RWPE2 (cell line): ENCODE measurements around the gene MBTD1.
A peak's percentile ranks its signal among the peaks of the same experiment; 100 is the strongest.
"Not testable (repeated sequence)": the region's sequence is repeated elsewhere in the genome, so short reads cannot be mapped to it uniquely, and the experiment has no call there.

Source experiments
- ATAC-seq: fragments of 200-7000 bp; cut with Tn5 transposase; 3 replicates; pipeline ENCODE4 v1.9.1; 2021; ENCODE audit warnings: low read depth
- DNase-seq: peaks from one replicate; pipeline ENCODE4 v3.0.0-alpha.2; 2020; ENCODE audit warnings: low spot score
- H3K27ac ChIP-seq: fragments of 450-650 bp; 2 replicates; pipeline ENCODE4 v1.5.1; 2017; ENCODE audit warnings: mild to moderate bottlenecking; ENCODE audit not compliant: poor library complexity, severe bottlenecking
- H3K27me3 ChIP-seq: fragments of 250-450 bp; sonication (Bioruptor Pico); 2 replicates; pipeline ENCODE4 v1.5.1; 2021; ENCODE audit warnings: mild to moderate bottlenecking, moderate library complexity; ENCODE audit not compliant: insufficient read depth, poor library complexity, severe bottlenecking
- H3K36me3 ChIP-seq: fragments of 250-450 bp; sonication (Bioruptor Pico); 2 replicates; pipeline ENCODE4 v1.5.1; 2020; ENCODE audit warnings: low read depth, mild to moderate bottlenecking, moderate library complexity
- H3K4me1 ChIP-seq: fragments of 250-450 bp; sonication (Bioruptor Pico); 2 replicates; pipeline ENCODE4 v1.5.1; 2021; ENCODE audit warnings: mild to moderate bottlenecking, moderate library complexity; ENCODE audit not compliant: insufficient read depth, poor library complexity, severe bottlenecking
- H3K4me3 ChIP-seq: fragments of 250-450 bp; sonication (Bioruptor Pico); 2 replicates; pipeline ENCODE4 v1.5.1; 2021; ENCODE audit warnings: mild to moderate bottlenecking, moderate library complexity; ENCODE audit not compliant: severe bottlenecking
- H3K9me3 ChIP-seq: fragments of 250-450 bp; sonication (Bioruptor Pico); 2 replicates; pipeline ENCODE4 v1.5.1; 2021; ENCODE audit warnings: mild to moderate bottlenecking, moderate library complexity; ENCODE audit not compliant: severe bottlenecking
- TF ChIP-seq, protein P1 (sequence below): fragments of 450-650 bp; IDR thresholded peaks from one replicate; pipeline ENCODE4 v1.5.1; 2017; ENCODE audit warnings: mild to moderate bottlenecking, moderate library complexity; ENCODE audit not compliant: poor library complexity, severe bottlenecking

MBTD1 gene

GRCh38 chr17:51229889-51230288 is 30.0 kb downstream of the MBTD1 start:
- ATAC-seq = no peak

DNA sequence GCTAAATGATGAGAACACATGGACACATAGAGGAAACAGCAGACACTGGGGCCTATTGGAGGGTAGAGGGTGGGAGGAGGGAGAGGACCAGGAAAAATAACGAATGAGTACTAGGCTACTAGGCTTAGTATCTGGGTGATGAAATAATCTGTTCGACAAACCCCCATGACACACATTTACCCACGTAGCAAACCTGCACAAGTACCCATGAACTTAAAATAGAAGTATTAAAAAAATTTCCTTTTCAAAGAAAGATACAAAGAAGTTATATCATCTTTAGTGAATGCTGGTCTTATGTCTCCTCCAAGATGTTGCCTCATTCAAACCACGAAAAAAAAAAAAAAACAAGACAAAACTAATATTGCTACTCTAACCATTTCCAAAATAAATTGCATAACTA is 31.7 kb downstream of the MBTD1 start:
- H3K27ac ChIP-seq = peak overlapping the region; percentile 30
- H3K27me3 ChIP-seq = no peaks in the 10 kb centered on the region
- no peak for ATAC-seq
- H3K4me3 ChIP-seq = no peak overlapping the region
- H3K4me1 ChIP-seq = peaks cover 19% of the 10 kb centered on the region
- H3K9me3 ChIP-seq = no peaks in the 10 kb centered on the region
- H3K36me3 ChIP-seq = peaks cover 13% of the 10 kb centered on the region; the same call in 1 of the 2 replicates
- DNase-seq = no peak
- TF ChIP-seq, protein P1, sequence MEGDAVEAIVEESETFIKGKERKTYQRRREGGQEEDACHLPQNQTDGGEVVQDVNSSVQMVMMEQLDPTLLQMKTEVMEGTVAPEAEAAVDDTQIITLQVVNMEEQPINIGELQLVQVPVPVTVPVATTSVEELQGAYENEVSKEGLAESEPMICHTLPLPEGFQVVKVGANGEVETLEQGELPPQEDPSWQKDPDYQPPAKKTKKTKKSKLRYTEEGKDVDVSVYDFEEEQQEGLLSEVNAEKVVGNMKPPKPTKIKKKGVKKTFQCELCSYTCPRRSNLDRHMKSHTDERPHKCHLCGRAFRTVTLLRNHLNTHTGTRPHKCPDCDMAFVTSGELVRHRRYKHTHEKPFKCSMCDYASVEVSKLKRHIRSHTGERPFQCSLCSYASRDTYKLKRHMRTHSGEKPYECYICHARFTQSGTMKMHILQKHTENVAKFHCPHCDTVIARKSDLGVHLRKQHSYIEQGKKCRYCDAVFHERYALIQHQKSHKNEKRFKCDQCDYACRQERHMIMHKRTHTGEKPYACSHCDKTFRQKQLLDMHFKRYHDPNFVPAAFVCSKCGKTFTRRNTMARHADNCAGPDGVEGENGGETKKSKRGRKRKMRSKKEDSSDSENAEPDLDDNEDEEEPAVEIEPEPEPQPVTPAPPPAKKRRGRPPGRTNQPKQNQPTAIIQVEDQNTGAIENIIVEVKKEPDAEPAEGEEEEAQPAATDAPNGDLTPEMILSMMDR = no peak

More at GRCh38 chr17:51229889-51230288, 30.0 kb downstream of the MBTD1 start:
- 0 out of 2 replicates have a peak, but pooled peaks cover 3% of the 10 kb centered on the region for H3K36me3 ChIP-seq
- TF ChIP-seq, protein P1 = no peak
- no peak overlapping the region for H3K4me3 ChIP-seq
- no peaks in the 10 kb centered on the region for H3K9me3 ChIP-seq
- H3K27me3 ChIP-seq = no peaks in the 10 kb centered on the region
- no peak overlapping the region for H3K27ac ChIP-seq
- DNase-seq = no peak
- H3K4me1 ChIP-seq = peaks cover 17% of the 10 kb centered on the region

- not testable (repeated sequence) for DNase-seq, H3K27me3 ChIP-seq, ATAC-seq, H3K4me3 ChIP-seq, H3K9me3 ChIP-seq
- peaks cover 19% of the 10 kb centered on the region for H3K4me1 ChIP-seq
- H3K27ac ChIP-seq = peak overlapping the region; percentile 14
- peaks cover 32% of the 10 kb centered on the region for H3K36me3 ChIP-seq
Measured at GRCh38 chr17:51225523-51225922, 34.3 kb downstream of the MBTD1 start.

DNA sequence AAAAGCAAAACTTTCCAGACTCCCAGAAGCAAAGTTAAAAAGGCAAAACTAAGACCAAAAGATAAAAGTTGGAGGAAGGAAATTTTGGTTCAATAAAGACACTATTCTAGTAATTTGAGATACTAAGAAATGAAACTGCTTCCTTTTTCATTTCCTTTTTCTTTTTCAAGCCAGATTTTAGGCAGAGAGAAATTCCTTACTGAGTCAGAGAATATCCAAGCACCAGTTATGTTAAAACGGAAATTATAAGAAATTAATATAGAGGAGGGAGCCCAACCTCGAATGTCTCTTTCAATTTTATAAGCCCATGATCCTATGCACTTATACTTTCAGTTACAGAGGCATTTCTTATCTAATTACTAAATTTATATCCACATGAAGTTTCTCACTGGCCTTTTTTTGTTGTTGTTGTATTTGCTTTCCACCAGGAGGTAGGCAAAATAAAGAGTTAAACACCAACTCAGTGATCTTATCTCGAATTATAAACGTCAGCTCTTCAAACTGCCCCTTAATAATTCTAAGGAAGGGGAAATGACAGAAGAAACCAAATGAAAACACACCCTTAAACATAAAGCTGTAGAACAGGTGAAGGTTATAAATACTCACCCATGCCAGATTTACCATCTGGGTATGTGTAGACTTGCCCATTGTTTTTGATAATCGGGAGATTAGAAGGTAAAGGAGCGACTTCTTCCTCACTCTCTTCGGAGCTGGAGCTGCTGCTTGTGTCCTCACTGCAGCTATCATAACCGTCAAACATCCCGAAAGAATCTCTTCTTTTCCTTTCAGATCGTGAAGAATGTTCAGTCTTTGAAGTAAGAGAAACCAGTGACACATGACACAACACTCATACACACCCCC is 35.2 kb downstream of the MBTD1 start:
- no peak for DNase-seq
- peak overlapping the region; percentile 14 for H3K27ac ChIP-seq
- H3K36me3 ChIP-seq = peaks cover 41% of the 10 kb centered on the region

DNA sequence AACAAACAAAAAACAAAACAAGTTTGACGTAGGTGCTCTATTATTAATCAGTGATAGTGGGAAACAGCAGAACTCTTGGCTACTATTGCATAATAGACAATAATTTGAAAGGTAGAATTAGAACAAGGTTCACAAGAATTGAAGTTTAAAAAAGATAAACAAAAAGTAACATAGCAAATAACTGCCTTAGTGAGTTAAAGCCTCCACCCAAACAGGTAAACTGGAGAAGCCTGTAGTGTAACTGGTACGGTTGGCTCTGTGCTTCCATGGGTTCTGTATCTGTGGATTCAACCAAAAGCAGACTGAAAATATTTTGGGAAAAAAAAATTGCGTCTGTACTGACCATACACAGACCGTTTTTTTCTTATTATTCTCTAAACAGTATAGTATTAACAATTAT is 38.5 kb downstream of the MBTD1 start:
- peaks cover 6% of the 10 kb centered on the region for H3K4me1 ChIP-seq
- no peak for ATAC-seq

More for the DNA sequence above, 35.2 kb downstream of the MBTD1 start:
- ATAC-seq = no peak
- Histone ChIP-seq H3K9me3 (no peaks in the 10 kb centered on the region), H3K4me3 (no peak overlapping the region), H3K27me3 (no peaks in the 10 kb centered on the region), H3K4me1 (peaks cover 19% of the 10 kb centered on the region)
- TF ChIP-seq, protein P1 = no peak

More for the DNA sequence above, 38.5 kb downstream of the MBTD1 start:
- Histone ChIP-seq H3K9me3 (no peaks in the 10 kb centered on the region), H3K4me3 (no peak overlapping the region), H3K27ac (no peak overlapping the region), H3K36me3 (peaks cover 71% of the 10 kb centered on the region), H3K27me3 (no peaks in the 10 kb centered on the region)
- DNase-seq = no peak
- TF ChIP-seq, protein P1 = no peak
